GM04503 (cell line): ENCODE results near the gene CAMTA1.

Experiments used
- DNase-seq: peaks from one replicate; pipeline ENCODE4 v3.0.0-alpha.2; 2012; ENCODE audit warnings: low read depth

Gene CAMTA1

DNA sequence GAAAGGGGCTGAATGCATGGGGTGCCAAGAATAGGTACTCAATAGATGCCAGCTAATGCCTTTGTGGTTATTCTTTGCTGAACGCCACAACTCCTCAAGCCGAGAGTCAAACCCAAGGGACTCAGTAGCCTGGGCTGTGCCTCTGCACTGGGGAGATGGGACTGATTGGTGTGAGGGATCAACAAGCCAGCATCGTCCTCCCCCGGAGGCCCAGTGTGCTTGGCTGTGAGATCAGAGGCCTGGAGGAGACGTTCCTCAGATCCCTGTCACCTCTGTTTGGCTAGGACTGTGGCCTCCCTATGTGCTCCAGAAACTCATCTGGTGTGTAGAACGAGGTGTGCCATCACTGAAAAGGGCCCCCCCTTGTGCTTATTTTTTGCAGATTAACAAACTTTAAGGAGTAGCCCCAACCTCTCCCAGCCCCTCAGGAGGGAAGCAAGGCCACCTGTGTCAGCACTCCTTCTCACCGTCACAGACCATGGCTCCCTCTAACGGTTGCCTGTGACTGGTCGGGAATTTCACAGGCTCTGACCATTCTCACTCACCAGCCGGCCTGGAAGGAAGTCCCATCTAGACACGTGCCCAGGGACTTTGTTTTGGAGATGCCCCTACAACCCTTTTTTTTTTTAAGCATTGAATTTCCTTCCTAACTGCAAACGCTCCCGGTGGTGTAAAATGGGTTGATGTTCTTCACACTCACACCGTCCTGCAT is 791.8 kb downstream of the CAMTA1 start:
- DNase-seq: no peak

DNA sequence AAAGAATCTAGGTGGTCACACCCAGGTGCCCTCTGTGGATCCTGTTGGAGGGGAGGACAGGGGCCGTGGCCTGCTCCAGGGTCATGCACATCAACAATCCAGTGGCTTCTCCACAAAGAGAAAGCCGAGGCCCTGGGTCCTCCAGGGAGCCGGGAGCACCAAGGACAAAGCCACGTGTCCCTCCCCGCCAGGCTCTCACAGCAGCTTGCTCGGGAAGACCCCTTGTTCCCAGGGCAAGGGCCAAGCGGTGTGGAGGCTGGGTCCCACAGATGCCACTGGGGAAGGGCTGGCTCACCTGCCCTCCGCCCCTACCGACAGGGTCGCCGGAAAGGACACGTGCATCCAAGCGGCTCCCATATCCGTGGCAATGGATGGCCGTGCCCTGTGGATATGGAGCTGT is 793.0 kb downstream of the CAMTA1 start:
- no peak for DNase-seq

DNA sequence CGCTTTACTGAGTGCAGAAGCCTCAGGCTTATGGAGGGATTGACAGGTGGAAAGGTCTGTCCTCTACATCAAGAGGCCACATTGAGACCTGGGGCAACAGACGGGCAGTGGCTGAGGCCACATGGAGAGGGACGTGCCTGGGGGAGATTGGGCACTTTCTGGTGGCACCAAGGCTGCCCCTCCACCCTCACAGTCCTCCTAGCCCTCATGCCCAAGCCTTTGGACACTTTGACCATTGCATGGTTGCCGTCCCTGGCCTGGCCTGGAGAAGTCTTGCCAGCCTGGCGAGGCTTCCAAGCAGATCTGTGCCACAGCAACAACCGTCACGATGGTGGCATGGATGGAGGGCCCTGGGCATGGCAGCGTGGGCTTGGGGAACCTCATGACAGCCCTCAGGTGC is 793.8 kb downstream of the CAMTA1 start:
- DNase-seq: no peak

DNA sequence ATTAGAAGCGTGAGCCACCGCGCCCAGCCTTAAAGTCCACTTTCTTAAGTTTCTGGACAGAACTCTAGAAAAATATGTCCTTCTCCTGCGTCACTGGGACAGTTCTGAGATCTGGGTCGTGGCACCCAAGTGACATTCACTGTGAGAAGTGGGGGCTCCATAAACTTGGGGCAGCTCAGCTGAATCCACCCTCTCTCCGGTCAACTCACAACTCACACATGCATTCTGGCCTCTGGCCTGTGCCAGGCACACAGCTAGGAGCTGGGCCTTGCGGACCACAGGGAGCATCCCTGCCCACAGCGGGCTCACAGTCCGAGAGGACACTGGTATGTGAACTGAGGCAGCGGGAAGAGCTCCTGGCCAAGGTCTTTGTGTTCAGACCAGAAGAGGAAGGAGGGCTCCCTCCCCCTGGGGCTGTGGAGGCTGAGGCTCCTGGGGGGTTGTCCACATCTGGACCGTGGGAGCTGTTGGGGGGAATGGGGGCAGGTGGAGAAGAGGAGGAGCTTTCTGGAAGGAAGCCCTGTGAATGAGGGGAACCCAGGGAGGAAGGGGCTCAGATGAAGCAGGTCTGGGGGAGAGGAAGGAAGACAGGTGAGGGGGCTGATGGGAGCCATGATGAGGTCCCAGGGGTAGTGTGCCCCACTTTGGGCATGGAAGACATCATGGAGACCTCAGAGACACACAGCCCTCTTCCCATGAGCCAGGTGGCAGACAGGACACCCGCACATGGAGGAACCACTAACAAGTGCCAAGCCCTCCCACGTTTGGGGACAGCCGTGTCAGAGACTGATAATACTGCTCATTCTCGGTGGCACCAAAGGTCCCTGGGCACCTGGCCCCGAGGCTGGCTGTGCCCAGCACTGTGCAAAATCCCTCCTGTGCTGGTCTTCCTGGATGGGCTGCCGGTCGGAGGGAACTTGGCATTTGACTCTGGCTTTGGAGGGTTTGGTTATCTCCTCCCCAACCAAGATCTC is 794.9 kb downstream of the CAMTA1 start:
- no peak for DNase-seq

GRCh38 chr1:7580923-7581753 is 795.9 kb downstream of the CAMTA1 start:
- DNase-seq: peak; percentile 21

GRCh38 chr1:7581754-7582459 is 796.7 kb downstream of the CAMTA1 start:
- no peak for DNase-seq

GRCh38 chr1:7582460-7582972 is 797.3 kb downstream of the CAMTA1 start:
- no peak for DNase-seq

DNA sequence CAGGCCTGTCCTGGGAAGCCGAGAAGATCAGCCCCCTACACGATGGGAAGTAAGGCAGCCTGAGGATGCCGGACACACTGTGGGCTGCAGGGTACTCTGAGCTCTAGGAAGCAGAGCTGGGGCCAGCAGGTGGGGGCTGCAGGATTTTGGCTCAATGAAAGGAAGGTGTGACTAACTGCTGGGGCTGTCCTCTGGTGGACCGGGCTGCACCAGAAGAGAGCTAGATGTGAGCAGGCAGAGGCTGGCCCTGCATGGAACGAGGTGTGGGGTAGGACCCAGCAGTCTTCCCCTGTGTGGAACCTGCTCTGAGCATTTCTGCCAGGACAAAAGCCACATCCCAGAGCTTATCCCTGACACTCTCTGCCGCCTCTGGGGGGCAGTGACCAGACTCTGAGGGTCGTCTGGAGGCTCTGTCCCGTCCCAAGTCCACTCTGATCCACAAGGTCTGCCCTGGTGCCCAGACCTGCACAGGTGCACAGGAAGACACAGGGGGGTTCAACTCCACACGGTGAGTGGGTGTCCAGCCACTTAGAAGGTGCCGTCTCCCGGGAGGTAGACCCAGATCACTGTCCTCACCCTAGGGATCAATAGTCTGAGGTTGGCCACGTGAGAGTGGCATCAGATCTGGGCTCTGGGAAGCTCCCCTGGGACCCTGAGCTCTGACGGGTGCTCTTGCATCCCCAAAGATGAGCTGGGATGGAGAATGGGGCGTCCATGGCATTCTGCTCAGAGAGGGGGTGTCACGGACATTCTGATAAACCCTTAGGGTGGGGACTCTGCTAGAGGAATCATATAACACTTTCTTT is 798.2 kb downstream of the CAMTA1 start:
- no peak for DNase-seq

- DNase-seq: no peak
Observed at GRCh38 chr1:7584157-7584556, 798.9 kb downstream of the CAMTA1 start.

- no peak for DNase-seq
Observed at GRCh38 chr1:7584643-7585042, 799.4 kb downstream of the CAMTA1 start.

GRCh38 chr1:7585216-7585907 is 800.1 kb downstream of the CAMTA1 start:
- DNase-seq: no peak

GRCh38 chr1:7586031-7586941 is 801.0 kb downstream of the CAMTA1 start:
- no peak for DNase-seq

DNA sequence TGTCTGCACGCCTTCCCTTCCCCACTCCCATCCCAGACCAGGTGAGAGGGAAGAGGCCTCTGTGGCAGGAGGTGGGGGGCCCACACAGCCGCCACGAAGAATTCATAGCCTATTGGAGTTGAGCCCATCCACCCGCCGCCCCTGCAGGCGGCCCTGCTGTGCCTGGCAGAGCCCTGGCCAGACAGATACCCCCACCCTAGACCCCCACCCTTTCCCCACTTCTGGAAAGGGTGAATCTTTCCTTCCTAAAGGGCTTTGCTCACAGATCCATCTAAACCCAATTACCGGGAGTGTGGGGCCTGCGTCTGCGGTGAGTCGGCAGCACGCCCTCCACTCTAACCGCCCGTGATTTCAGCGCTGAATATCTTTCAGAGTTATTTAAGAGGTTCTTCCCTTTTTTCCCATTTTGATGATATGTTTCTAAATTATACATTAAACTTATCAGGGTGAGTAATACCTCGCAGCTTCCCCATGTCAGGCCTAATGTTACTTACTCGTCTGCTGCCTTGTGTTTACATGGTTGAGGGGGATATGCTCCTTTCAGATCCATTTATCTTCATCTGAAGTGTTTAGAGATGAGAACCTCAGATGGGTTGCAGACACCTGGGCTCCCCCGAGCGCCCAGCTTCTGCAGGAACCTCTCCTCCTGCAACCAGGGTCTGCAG is 802.0 kb downstream of the CAMTA1 start:
- DNase-seq: no peak

DNA sequence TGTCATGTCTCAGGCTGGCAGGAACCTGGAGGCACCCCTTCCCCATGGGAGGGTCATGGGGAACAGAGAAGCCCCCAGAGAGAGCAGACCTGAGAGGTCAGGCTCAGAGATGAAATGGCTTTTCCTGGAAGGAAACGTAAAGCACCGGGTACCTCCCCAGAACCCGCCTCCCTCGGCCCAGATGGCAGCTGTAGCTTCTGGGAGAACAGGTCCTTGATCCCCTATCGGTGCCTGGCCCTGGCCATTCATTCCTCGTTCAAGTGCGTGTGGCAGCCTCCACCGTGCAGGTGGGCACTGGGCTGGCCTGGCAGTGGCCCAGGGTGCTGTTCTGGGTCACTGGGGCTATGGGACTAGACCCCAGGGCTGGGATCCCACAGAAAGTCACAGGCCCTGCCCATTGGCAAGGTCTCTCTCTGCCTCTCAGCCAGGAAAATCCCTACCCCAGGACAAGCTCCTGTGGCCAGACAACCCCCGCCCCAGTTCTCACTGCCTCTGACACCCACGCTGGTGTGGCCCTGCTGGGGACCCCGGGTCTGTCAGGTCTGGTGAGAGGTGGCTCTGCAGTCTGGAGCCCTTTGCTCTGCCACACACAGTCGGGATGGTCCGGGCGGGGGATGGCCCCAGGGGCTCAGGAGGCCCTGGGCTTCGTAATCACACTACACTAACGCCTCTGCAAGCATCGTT is 802.7 kb downstream of the CAMTA1 start:
- DNase-seq: no peak

GRCh38 chr1:7588457-7588827 is 803.2 kb downstream of the CAMTA1 start:
- no peak for DNase-seq

DNA sequence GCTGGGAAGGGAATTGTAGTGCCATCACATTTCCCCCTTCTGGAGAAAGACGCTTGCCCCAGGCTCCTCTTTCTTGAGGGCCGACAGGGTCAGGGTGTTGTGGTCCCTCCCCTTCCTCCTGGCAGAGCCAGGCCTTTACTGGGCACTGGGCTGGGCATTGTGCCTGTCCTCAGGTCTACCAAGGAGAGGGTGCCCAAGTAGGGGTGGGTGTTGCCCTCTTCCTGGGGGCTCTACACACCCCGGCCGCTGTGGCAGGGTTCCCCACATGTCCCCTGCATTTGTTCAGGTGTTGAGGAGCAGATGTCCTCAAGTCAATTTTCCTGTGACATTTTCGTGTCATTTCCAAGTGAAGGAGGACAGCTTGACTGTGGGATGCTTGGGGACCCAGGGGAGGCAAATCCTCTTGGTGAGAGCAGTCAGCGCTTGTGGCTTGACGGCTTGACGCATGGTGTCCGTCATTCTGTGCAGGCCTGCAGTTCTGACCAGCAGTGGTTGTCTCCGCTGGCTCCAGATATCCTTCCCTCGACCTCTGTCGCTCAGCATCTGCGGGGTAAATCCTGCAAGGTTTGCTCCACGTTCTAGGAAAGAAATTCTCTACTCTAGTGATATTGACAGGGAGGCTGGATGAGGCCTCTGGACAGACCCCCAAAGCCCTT is 804.0 kb downstream of the CAMTA1 start:
- DNase-seq: no peak

- DNase-seq: no peak
Observed at GRCh38 chr1:7589774-7590425, 804.6 kb downstream of the CAMTA1 start.
